ENCODE data around the gene TMEM62.

Gene TMEM62

GRCh38 chr15:43100971-43101370 is 32.4 kb upstream of the TMEM62 start:
- H3K27me3 ChIP-seq (ENCODE audit: insufficient read depth, poor library complexity, severe bottlenecking) = no peaks in the 10 kb centered on the region
- DNase-seq (ENCODE audit: low read depth in 1 of 2, low spot score in 1 of 2) = no peak
- TF ChIP-seq SPI1 (IDR thresholded peaks at IDR 0.05; ENCODE audit: borderline replicate concordance, low read depth) (no peak), GABPA (IDR thresholded peaks at IDR 0.05; ENCODE audit: low read depth) (no peak), POLR2AphosphoS5 (IDR thresholded peaks at IDR 0.05; ENCODE audit: low read depth) (no peak)
- TF ChIP-seq, protein P1, sequence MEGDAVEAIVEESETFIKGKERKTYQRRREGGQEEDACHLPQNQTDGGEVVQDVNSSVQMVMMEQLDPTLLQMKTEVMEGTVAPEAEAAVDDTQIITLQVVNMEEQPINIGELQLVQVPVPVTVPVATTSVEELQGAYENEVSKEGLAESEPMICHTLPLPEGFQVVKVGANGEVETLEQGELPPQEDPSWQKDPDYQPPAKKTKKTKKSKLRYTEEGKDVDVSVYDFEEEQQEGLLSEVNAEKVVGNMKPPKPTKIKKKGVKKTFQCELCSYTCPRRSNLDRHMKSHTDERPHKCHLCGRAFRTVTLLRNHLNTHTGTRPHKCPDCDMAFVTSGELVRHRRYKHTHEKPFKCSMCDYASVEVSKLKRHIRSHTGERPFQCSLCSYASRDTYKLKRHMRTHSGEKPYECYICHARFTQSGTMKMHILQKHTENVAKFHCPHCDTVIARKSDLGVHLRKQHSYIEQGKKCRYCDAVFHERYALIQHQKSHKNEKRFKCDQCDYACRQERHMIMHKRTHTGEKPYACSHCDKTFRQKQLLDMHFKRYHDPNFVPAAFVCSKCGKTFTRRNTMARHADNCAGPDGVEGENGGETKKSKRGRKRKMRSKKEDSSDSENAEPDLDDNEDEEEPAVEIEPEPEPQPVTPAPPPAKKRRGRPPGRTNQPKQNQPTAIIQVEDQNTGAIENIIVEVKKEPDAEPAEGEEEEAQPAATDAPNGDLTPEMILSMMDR (IDR thresholded peaks at IDR 0.05; ENCODE audit: insufficient read depth, low read length) = no peak
- TF ChIP-seq, protein P2, sequence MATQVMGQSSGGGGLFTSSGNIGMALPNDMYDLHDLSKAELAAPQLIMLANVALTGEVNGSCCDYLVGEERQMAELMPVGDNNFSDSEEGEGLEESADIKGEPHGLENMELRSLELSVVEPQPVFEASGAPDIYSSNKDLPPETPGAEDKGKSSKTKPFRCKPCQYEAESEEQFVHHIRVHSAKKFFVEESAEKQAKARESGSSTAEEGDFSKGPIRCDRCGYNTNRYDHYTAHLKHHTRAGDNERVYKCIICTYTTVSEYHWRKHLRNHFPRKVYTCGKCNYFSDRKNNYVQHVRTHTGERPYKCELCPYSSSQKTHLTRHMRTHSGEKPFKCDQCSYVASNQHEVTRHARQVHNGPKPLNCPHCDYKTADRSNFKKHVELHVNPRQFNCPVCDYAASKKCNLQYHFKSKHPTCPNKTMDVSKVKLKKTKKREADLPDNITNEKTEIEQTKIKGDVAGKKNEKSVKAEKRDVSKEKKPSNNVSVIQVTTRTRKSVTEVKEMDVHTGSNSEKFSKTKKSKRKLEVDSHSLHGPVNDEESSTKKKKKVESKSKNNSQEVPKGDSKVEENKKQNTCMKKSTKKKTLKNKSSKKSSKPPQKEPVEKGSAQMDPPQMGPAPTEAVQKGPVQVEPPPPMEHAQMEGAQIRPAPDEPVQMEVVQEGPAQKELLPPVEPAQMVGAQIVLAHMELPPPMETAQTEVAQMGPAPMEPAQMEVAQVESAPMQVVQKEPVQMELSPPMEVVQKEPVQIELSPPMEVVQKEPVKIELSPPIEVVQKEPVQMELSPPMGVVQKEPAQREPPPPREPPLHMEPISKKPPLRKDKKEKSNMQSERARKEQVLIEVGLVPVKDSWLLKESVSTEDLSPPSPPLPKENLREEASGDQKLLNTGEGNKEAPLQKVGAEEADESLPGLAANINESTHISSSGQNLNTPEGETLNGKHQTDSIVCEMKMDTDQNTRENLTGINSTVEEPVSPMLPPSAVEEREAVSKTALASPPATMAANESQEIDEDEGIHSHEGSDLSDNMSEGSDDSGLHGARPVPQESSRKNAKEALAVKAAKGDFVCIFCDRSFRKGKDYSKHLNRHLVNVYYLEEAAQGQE (IDR thresholded peaks at IDR 0.05; ENCODE audit: insufficient replicate concordance, low read depth) = no peak

GRCh38 chr15:43102187-43102586 is 31.2 kb upstream of the TMEM62 start:
- TF ChIP-seq, protein P1 (IDR thresholded peaks at IDR 0.05; ENCODE audit: insufficient read depth, low read length) = no peak
- TF ChIP-seq, protein P2 (IDR thresholded peaks at IDR 0.05; ENCODE audit: insufficient replicate concordance, low read depth) = no peak
- TF ChIP-seq POLR2AphosphoS5 (IDR thresholded peaks at IDR 0.05; ENCODE audit: low read depth) = no peak
- TF ChIP-seq GABPA (IDR thresholded peaks at IDR 0.05; ENCODE audit: low read depth) = no peak
- TF ChIP-seq SPI1 (IDR thresholded peaks at IDR 0.05; ENCODE audit: borderline replicate concordance, low read depth) = no peak
- DNase-seq (ENCODE audit: low read depth in 1 of 2, low spot score in 1 of 2) = no peak
- Histone ChIP-seq H3K27ac (replicated peaks) (no peak overlapping the region), H3K27me3 (ENCODE audit: insufficient read depth, poor library complexity, severe bottlenecking) (no peaks in the 10 kb centered on the region), H3K4me3 (replicated peaks; ENCODE audit: insufficient read depth, low read length) (no peak overlapping the region)

More at GRCh38 chr15:43100971-43101370, 32.4 kb upstream of the TMEM62 start:
- H3K4me3 ChIP-seq (replicated peaks; ENCODE audit: insufficient read depth, low read length) = no peak overlapping the region
- no peak overlapping the region for H3K27ac ChIP-seq (replicated peaks)

- Histone ChIP-seq H3K4me3 (replicated peaks; ENCODE audit: insufficient read depth, low read length) (no peak overlapping the region), H3K27me3 (ENCODE audit: insufficient read depth, poor library complexity, severe bottlenecking) (no peaks in the 10 kb centered on the region), H3K27ac (replicated peaks) (no peak overlapping the region)
- DNase-seq (ENCODE audit: low read depth in 1 of 2, low spot score in 1 of 2) = no peak
- TF ChIP-seq POLR2AphosphoS5 (IDR thresholded peaks at IDR 0.05; ENCODE audit: low read depth) = no peak
- no peak for TF ChIP-seq SPI1 (IDR thresholded peaks at IDR 0.05; ENCODE audit: borderline replicate concordance, low read depth)
- TF ChIP-seq GABPA (IDR thresholded peaks at IDR 0.05; ENCODE audit: low read depth) = no peak
- TF ChIP-seq, protein P1 (IDR thresholded peaks at IDR 0.05; ENCODE audit: insufficient read depth, low read length) = no peak
- TF ChIP-seq, protein P2 (IDR thresholded peaks at IDR 0.05; ENCODE audit: insufficient replicate concordance, low read depth) = no peak
Measured at GRCh38 chr15:43103907-43104306, 29.5 kb upstream of the TMEM62 start.
